ENCODE data around the gene PFN3. TPM values are rescaled to one million over a fixed set of nuclear protein-coding genes. Genes with fewer than 3 reads are reported as not detected.
"Not testable (repeated sequence)": the region's sequence is repeated elsewhere in the genome, so short reads cannot be mapped to it uniquely, and the experiment has no call there.

The PFN3 gene
- total RNA-seq, 2 experiments from 2014 or later: not detected

DNA sequence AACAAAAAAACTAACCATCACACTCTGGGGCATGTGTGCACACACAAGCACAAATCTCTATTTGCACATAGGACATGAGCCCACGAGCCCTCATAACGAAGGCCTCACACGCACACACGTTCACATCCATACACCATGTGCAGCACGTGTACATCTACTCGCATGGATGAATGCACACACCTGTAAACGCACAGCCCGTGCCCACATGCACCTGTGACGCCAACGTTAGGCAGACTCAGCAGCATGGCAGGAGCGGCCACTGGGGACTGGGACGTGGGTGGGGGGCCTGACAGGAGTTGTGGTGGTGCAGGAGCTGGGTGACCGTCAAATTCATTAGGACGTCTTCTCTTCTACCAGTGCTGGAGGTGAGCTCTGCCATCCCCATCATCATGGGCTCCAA, 13.1 kb downstream of the PFN3 start:
- H3K27ac Mint-ChIP-seq: no peak overlapping the region
- no peak overlapping the region for H3K4me3 Mint-ChIP-seq
- peaks cover 6% of the 10 kb centered on the region for H3K27me3 Mint-ChIP-seq
- no peaks in the 10 kb centered on the region for H3K9me3 Mint-ChIP-seq
- POLR2A ChIA-PET: interaction anchor here (1.7 to 2.8 kb wide), 2 partner anchors 75 to 110 kb away, joined by 5 to 7 read pairs; partner anchors contain the start of gene PDLIM7
- H3K4me1 Mint-ChIP-seq: peaks cover 53% of the 10 kb centered on the region
- DNase-seq: no peak
- no peaks in the 10 kb centered on the region for H3K36me3 Mint-ChIP-seq (ENCODE audit: low read depth)
- CTCF ChIA-PET: interaction anchor here (2.3 kb wide), 1 partner anchor 16 kb away, joined by 6 read pairs; no protein-coding TSS in a partner anchor

DNA sequence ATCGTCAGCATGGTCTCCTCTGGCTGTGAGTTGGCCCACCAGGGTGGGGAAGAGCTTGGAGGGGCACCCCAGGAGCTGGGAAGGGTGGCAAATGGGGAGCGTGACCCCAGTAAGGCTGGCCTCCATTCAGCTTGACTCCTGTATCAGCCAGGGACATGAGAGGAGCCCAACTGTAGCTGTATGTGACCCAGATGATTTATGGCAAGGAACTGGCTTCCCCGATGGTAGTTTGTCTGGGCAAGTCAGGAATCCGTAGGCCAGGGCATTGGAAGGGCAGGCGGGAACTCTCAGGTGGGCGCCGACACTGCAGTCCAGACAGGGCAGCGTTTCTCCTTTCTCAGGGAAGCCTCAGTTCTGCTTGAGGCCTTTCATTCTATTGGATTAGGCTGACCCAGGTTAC, 13.9 kb downstream of the PFN3 start:
- H3K36me3 Mint-ChIP-seq (ENCODE audit: low read depth): no peaks in the 10 kb centered on the region
- CTCF ChIA-PET: interaction anchor here (0.5 to 2.3 kb wide), 5 partner anchors 17 to 71 kb away, joined by 3 to 6 read pairs (median 3); no protein-coding TSS in a partner anchor
- peaks cover 9% of the 10 kb centered on the region for H3K27me3 Mint-ChIP-seq
- no peak for DNase-seq
- H3K4me1 Mint-ChIP-seq: peaks cover 55% of the 10 kb centered on the region
- H3K4me3 Mint-ChIP-seq: no peak overlapping the region
- POLR2A ChIA-PET: interaction anchor here (1.7 kb wide), 1 partner anchor 74 kb away, joined by 5 read pairs; no protein-coding TSS in a partner anchor
- no peak overlapping the region for H3K27ac Mint-ChIP-seq
- no peaks in the 10 kb centered on the region for H3K9me3 Mint-ChIP-seq

DNA sequence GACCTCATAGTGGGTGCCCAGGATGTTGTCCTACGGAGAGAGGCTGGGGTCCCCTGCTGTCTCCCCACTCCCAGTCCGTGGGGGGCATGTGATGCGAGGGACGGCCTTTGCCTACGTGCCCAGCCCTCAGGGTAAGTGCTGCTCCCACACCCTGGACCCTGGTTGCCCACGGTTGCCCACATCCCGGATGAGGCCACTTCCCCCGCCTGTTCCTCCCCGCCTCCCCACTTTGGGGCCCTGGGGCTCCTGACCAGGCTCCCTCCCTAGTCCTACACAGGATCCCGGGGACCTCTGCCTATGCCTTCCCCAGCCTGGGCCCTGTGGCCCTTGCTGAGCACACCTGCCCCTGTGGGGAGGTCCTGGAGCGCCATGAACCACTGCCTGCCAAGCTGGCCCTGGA, 14.7 kb downstream of the PFN3 start:
- Mint-ChIP-seq H3K27ac (no peak overlapping the region), H3K4me3 (no peak overlapping the region), H3K27me3 (peaks cover 9% of the 10 kb centered on the region), H3K36me3 (ENCODE audit: low read depth) (no peaks in the 10 kb centered on the region), H3K4me1 (peaks cover 50% of the 10 kb centered on the region), H3K9me3 (no peaks in the 10 kb centered on the region)
- POLR2A ChIA-PET: interaction anchor here (0.6 to 1.7 kb wide), 2 partner anchors 46 to 73 kb away, joined by 3 to 5 read pairs; no protein-coding TSS in a partner anchor
- DNase-seq: no peak
- CTCF ChIA-PET: interaction anchor here (0.8 to 2.3 kb wide), 3 partner anchors 18 to 72 kb away, joined by 3 to 6 read pairs (median 3); no protein-coding TSS in a partner anchor

DNA sequence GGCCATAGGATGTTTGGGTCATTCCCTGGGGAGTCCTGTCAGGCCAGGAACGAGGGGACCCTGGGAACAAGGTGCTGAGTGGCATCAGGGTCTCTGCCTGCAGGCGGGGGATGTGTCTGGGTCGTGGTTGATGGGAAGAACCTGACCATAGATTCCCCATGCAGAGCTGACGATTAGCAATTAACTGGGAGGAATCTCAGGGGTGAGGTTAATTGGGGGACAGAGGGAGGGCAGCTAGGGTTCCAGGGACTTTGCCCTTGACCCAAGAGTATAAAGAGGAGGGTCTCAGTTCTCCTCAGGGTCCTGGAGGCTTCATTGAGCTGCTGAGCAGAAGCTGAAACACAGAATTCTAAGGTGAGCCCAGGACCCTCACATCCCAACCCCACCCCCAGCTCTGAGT, 16.3 kb downstream of the PFN3 start, which contains the start of gene SLC34A1:
Gene SLC34A1, plus strand, starts transcription at position 301 of the 400 bp plus-strand sequence. CDS start 1,308 bp downstream, outside the sequence.
- no peak for DNase-seq
- no peak within 1 kb of the TSS for H3K4me3 Mint-ChIP-seq
- H3K27ac Mint-ChIP-seq: no peak within 1 kb of the TSS
- peaks cover 43% of the 10 kb centered on the region for H3K4me1 Mint-ChIP-seq
- CTCF ChIA-PET: interaction anchor here (1.1 to 2.3 kb wide), 2 partner anchors 15 to 71 kb away, joined by 3 to 7 read pairs; no protein-coding TSS in a partner anchor
- H3K27me3 Mint-ChIP-seq: peaks cover 9% of the 10 kb centered on the region
- POLR2A ChIA-PET: interaction anchor here (0.7 kb wide), 1 partner anchor 11 kb away, joined by 3 read pairs; no protein-coding TSS in a partner anchor
- no peaks in the 10 kb centered on the region for H3K36me3 Mint-ChIP-seq (ENCODE audit: low read depth)
- no peaks in the 10 kb centered on the region for H3K9me3 Mint-ChIP-seq

DNA sequence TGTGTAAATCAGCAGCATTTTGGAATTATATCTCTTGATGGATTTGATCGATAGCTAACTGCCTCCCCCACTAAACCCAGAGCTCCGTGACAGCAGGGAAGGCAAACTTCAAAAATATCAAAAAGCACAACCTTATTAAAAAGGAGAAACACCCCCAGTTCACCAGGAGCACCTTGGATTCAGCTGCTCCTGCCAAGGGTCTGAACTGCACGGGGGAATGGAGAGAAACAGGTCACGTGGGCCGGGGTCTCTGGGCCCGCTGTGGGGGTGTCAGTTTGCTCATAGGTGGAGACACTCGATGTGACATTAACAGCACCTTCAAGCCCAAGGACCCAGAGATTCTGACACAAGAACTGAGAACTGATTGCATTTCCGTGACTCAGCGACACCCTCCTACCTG, 17.3 kb downstream of the PFN3 start:
- no peaks in the 10 kb centered on the region for H3K36me3 Mint-ChIP-seq (ENCODE audit: low read depth)
- no peak overlapping the region for H3K4me3 Mint-ChIP-seq
- no peaks in the 10 kb centered on the region for H3K9me3 Mint-ChIP-seq
- peaks cover 37% of the 10 kb centered on the region for H3K4me1 Mint-ChIP-seq
- peaks cover 9% of the 10 kb centered on the region for H3K27me3 Mint-ChIP-seq
- POLR2A ChIA-PET: interaction anchor here (1.0 to 1.9 kb wide), 2 partner anchors 14 to 25 kb away, joined by 3 to 4 read pairs; partner anchors contain the start of gene RGS14
- CTCF ChIA-PET: interaction anchor here (0.6 to 2.3 kb wide), 6 partner anchors 14 to 185 kb away, joined by 3 to 8 read pairs (median 5); no protein-coding TSS in a partner anchor
- no peak overlapping the region for H3K27ac Mint-ChIP-seq
- DNase-seq: no peak

DNA sequence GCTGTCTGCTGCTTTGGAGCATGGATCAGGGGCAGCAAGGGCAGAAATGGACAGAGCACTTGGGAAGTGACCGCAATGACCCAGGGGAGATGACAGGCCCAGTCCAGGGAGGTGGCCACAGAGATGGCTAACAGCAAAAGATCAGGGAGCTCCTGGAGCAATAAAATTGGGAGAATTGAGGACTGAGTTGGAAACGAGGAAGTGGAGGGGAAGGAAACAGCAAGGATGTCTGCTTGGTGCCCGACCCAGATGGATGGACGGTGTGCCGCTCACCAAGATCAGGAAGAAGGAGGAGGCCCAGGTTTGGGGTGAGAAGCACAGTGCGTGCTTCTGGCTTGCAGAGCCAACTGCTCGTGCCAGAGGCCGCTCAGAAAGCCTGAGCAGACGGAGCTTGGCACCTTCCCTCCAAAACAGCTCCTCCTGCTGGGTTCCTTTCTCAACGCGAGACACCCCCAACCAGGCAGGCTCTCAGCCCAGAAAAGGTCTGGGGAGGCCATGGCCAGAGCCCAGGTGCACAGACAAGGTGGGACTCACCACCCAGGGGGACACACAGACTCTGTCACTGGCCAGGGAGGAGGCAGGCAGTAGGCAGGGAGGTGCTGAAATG, 17.9 kb downstream of the PFN3 start:
- CTCF ChIA-PET: interaction anchor here (1.0 to 2.3 kb wide), 5 partner anchors 13 to 74 kb away, joined by 3 to 8 read pairs (median 6); no protein-coding TSS in a partner anchor
- H3K36me3 Mint-ChIP-seq (ENCODE audit: low read depth): no peaks in the 10 kb centered on the region
- H3K9me3 Mint-ChIP-seq: no peaks in the 10 kb centered on the region
- POLR2A ChIA-PET: interaction anchor here (0.7 to 1.9 kb wide), 4 partner anchors 12 to 45 kb away, joined by 3 to 4 read pairs (median 3); partner anchors contain the start of gene RGS14
- no peak overlapping the region for H3K4me3 Mint-ChIP-seq
- no peak overlapping the region for H3K27ac Mint-ChIP-seq
- DNase-seq: no peak
- H3K4me1 Mint-ChIP-seq: peaks cover 34% of the 10 kb centered on the region
- peaks cover 9% of the 10 kb centered on the region for H3K27me3 Mint-ChIP-seq

DNA sequence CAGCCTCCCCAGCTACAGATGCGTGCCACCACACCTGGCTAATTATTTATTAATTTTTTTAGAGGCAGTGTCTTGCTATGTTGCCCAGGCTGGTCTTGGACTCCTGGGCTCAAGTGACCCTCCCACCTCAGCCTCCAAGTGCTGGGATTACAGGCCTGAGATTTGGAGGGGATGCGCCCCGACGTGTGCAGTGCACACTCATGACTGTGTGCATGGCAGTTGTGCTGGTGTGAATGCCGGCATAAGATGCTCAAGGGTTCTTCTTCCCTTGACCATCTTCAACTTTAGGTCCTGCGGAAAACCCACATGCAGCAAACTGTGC, 19.7 kb downstream of the PFN3 start:
- POLR2A ChIA-PET: interaction anchor here (2.3 to 3.1 kb wide), 2 partner anchors 22 to 30 kb away, joined by 9 to 15 read pairs; partner anchors contain the start of genes LMAN2 and RGS14
- no peaks in the 10 kb centered on the region for H3K36me3 Mint-ChIP-seq (ENCODE audit: low read depth)
- H3K27me3 Mint-ChIP-seq: peaks cover 9% of the 10 kb centered on the region
- no peak overlapping the region for H3K27ac Mint-ChIP-seq
- no peaks in the 10 kb centered on the region for H3K9me3 Mint-ChIP-seq
- CTCF ChIA-PET: interaction anchor here (0.6 to 2.1 kb wide), 2 partner anchors 22 to 110 kb away, joined by 4 to 6 read pairs; no protein-coding TSS in a partner anchor
- peaks cover 31% of the 10 kb centered on the region for H3K4me1 Mint-ChIP-seq
- DNase-seq: no peak
- H3K4me3 Mint-ChIP-seq: no peak overlapping the region

DNA sequence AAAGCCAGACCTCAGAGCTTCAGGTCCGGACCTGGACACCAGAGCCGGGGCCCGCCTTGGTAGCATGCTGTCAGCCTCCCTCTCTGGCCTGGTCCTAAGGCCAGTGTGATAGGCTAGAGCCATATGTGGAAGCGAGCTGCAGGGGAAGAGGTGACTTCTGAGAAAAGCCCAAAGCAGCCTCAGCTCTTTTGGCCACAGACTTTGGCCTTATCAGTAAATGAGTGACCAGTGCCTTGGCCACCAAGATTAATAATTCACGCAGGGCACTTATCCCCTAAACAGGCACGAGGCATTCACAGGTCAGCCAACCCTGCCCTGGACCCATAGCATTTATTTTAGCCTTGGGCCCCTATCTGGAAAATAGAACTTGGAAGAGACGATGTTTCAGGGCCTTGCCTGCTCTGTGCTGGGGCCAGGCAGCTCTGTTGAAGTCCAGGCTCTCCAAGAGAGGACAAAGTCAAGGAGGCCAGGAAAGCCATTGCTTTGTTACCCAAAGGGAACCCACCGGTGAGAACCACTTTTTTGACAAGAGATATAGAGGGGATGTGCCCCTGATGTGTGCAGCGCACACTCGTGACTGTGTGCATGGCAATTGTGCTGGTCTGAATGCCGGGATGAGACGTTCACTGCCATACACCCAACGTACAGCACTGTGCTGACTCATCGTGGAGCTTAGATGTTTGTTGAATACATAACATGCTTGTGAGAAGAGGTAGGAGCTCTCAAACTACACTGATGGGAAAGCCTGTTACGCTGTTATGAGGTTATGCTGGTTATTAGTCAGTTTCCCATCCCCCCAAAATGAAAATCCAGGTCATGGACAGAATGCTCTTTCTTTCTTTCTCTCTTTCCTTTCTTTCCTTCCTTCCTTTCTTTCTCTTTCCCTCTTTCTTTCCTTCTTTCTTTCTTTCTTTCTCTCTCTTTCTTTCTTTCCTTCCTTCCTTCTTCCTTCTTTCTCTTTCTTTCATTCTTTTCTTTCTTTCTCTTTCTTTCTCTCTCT, 21.3 kb downstream of the PFN3 start:
- Mint-ChIP-seq H3K27ac (no peak overlapping the region), H3K4me3 (no peak overlapping the region), H3K4me1 (peaks cover 35% of the 10 kb centered on the region), H3K27me3 (peaks cover 6% of the 10 kb centered on the region), H3K9me3 (no peaks in the 10 kb centered on the region), H3K36me3 (ENCODE audit: low read depth) (peaks cover 8% of the 10 kb centered on the region)
- ChIA-PET CTCF (interaction anchor here (0.7 to 3.3 kb wide), 12 partner anchors 8 to 152 kb away, joined by 3 to 27 read pairs (median 4); partner anchors contain the start of gene PRR7), POLR2A (interaction anchor here (1.0 to 3.2 kb wide), 9 partner anchors 9 to 68 kb away, joined by 3 to 27 read pairs (median 5); partner anchors contain the start of genes LMAN2 and RGS14)
- no peak for DNase-seq

DNA sequence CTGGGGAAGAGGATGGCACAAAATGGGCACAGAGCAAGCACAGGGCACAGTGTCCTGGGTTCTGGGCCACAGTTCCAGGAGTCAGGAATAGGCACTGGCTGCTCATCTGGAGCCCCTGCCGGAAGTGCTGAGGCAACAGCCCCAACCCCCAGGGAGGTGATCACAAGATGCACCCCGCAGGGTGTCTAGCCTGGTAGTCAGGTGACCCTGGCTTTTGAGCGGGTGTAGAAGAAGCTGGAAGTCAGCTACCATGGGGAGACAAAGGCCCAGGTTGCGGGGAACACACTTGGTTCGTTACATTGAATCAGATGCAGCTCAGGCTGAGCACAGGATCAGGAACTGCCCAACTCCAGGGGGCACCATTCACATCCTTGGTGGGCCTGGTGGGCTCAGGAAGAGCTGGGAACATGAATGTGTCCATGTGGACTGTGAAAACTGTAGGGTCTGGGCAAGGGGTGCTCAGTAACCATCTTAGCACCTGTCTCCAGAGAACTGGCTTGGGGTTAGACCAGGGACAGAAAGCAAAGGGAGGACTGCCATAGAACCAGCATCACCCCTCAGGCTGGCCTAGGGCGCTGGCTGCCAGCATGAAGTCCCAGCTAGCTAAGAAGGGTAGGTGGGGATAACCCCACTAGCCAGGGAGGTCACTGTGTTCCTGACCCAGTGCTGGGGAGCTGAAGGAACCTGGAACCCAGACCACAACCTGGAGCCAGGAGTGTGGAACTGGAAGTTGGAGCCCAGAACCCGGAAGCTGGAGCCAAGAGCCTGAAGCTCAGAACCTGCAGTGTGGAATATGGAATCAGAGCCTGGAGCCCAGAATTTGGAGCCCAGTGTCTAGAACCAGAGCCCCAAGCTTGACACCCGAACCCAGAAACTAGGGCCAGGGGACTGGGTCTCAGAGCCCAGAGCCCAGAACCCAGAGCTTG, 22.3 kb downstream of the PFN3 start:
- Mint-ChIP-seq H3K4me1 (peaks cover 43% of the 10 kb centered on the region), H3K27ac (no peak overlapping the region), H3K9me3 (no peaks in the 10 kb centered on the region), H3K36me3 (ENCODE audit: low read depth) (peaks cover 16% of the 10 kb centered on the region), H3K4me3 (no peak overlapping the region), H3K27me3 (peaks cover 4% of the 10 kb centered on the region)
- no peak for DNase-seq
- ChIA-PET POLR2A (interaction anchor here (0.7 to 3.2 kb wide), 10 partner anchors 9 to 107 kb away, joined by 3 to 27 read pairs (median 4); partner anchors contain the start of genes LMAN2 and RGS14), CTCF (interaction anchor here (0.6 to 3.3 kb wide), 5 partner anchors 9 to 84 kb away, joined by 3 to 27 read pairs (median 15); no protein-coding TSS in a partner anchor)

DNA sequence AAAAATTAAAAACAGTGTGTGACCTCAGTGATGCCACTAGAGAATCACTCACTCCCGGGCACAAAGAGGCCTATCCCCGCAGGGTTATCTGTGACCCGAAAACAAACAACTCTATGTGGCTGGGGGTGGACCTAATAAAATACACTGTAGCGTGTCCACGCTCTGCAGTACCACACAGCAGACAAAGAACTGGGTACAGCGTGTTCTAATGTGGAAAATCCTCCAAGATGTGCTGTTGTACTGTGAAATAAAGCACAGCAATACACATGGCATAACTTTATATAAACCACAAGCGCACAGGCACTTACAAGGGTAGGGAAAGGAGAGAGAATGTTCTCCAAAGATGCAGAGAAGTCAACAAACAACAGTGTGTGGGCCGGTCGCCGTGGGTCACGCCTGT, 24.4 kb downstream of the PFN3 start:
- DNase-seq: no peak
- H3K27ac Mint-ChIP-seq: no peak overlapping the region
- H3K9me3 Mint-ChIP-seq: no peaks in the 10 kb centered on the region
- H3K36me3 Mint-ChIP-seq (ENCODE audit: low read depth): peaks cover 35% of the 10 kb centered on the region
- ChIA-PET CTCF (interaction anchor here (0.7 kb wide), 1 partner anchor 26 kb away, joined by 5 read pairs; no protein-coding TSS in a partner anchor), POLR2A (interaction anchor here (0.7 to 1.0 kb wide), 3 partner anchors 13 to 55 kb away, joined by 3 to 5 read pairs (median 3); no protein-coding TSS in a partner anchor)
- H3K27me3 Mint-ChIP-seq: no peaks in the 10 kb centered on the region
- peaks cover 54% of the 10 kb centered on the region for H3K4me1 Mint-ChIP-seq
- no peak overlapping the region for H3K4me3 Mint-ChIP-seq

DNA sequence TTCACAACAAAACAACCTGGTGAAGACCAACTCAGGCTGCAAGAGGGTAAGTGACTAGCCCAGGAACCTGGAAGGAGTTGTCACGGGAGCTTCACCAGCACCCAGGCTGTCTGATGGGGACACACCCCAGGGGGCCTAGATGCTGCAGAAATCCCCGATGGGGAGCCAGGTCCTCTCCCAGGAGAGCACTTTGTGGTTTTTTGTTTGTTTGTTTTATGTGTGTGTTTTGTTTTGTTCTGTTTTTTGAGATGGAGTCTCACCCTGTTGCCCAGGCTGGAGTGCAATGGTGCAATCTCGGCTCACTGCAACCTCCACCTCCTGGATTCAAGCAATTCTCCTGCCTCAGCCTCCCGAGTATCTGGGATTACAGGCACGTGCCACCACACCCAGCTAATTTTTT, 24.9 kb downstream of the PFN3 start:
- POLR2A ChIA-PET: interaction anchor here (1.0 kb wide), 1 partner anchor 14 kb away, joined by 5 read pairs; no protein-coding TSS in a partner anchor
- Mint-ChIP-seq H3K36me3 (ENCODE audit: low read depth) (peaks cover 35% of the 10 kb centered on the region), H3K4me1 (peaks cover 56% of the 10 kb centered on the region)
- not testable (repeated sequence) for H3K4me3 Mint-ChIP-seq, H3K27ac Mint-ChIP-seq, DNase-seq, H3K9me3 Mint-ChIP-seq, H3K27me3 Mint-ChIP-seq
- CTCF ChIA-PET: interaction anchor here (1.0 to 7.2 kb wide), 2 partner anchors 14 to 27 kb away, joined by 3 to 94 read pairs; no protein-coding TSS in a partner anchor
